A549 treated with GW870086 at 1 μM for 4 hours (cell line): ENCODE measurements around the gene GRM8. TPM values are rescaled to one million over a fixed set of nuclear protein-coding genes. Genes with fewer than 3 reads are reported as not detected.

Experiments
- total RNA-seq: library from RNA; stranded (reverse); fragments of 200-300 nt; extraction: Qiagen RNA extraction; gene quantifications from 5 replicates; pipeline ENCODE4 v1.2.3, GENCODE V29; 2022; ENCODE audit warnings: low read depth

The GRM8 gene
- not detected in 5 replicates for total RNA-seq

GRCh38 chr7:127252778-127253280 is at the start of gene GRM8:
GRM8 (minus strand) TSS chr7:127252941.

Other genes starting within 250 kb of the GRM8 start
- gene ZNF800, start 139.8 kb upstream of the GRM8 start, total RNA-seq = 9.7 to 12.1 TPM (median 10.8 TPM) in 5 replicates